ENCODE measurements around the gene EQTN. TPM values are rescaled to one million over a fixed set of nuclear protein-coding genes. Genes with fewer than 3 reads are reported as not detected.

EQTN gene
- total and polyA plus RNA-seq, 2 of the 8 experiments (the other 6 are each of a cell fraction or from before 2014, with no cell fraction given): 0.23 TPM; not detected in 1

DNA sequence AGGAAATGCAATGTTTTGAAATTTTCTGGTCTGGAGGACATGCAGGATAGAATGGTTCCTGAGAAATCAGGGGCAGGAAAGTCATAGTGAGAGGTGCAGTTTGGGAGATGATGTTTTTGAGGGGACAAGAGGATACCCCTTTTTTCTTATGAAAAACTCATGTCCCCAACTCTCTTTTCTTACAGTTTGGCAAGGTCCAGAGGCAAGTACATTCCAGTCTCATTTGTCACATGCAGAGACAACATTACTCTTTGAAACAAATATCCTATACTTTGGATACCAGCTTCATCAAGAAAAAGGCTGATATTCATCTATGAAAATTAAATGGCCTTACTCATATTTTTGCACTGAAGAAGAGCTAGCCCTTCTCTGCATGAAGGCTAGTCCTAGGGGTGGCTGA is 48.2 kb downstream of the EQTN start (continued):
- TF ChIP-seq, protein P1, sequence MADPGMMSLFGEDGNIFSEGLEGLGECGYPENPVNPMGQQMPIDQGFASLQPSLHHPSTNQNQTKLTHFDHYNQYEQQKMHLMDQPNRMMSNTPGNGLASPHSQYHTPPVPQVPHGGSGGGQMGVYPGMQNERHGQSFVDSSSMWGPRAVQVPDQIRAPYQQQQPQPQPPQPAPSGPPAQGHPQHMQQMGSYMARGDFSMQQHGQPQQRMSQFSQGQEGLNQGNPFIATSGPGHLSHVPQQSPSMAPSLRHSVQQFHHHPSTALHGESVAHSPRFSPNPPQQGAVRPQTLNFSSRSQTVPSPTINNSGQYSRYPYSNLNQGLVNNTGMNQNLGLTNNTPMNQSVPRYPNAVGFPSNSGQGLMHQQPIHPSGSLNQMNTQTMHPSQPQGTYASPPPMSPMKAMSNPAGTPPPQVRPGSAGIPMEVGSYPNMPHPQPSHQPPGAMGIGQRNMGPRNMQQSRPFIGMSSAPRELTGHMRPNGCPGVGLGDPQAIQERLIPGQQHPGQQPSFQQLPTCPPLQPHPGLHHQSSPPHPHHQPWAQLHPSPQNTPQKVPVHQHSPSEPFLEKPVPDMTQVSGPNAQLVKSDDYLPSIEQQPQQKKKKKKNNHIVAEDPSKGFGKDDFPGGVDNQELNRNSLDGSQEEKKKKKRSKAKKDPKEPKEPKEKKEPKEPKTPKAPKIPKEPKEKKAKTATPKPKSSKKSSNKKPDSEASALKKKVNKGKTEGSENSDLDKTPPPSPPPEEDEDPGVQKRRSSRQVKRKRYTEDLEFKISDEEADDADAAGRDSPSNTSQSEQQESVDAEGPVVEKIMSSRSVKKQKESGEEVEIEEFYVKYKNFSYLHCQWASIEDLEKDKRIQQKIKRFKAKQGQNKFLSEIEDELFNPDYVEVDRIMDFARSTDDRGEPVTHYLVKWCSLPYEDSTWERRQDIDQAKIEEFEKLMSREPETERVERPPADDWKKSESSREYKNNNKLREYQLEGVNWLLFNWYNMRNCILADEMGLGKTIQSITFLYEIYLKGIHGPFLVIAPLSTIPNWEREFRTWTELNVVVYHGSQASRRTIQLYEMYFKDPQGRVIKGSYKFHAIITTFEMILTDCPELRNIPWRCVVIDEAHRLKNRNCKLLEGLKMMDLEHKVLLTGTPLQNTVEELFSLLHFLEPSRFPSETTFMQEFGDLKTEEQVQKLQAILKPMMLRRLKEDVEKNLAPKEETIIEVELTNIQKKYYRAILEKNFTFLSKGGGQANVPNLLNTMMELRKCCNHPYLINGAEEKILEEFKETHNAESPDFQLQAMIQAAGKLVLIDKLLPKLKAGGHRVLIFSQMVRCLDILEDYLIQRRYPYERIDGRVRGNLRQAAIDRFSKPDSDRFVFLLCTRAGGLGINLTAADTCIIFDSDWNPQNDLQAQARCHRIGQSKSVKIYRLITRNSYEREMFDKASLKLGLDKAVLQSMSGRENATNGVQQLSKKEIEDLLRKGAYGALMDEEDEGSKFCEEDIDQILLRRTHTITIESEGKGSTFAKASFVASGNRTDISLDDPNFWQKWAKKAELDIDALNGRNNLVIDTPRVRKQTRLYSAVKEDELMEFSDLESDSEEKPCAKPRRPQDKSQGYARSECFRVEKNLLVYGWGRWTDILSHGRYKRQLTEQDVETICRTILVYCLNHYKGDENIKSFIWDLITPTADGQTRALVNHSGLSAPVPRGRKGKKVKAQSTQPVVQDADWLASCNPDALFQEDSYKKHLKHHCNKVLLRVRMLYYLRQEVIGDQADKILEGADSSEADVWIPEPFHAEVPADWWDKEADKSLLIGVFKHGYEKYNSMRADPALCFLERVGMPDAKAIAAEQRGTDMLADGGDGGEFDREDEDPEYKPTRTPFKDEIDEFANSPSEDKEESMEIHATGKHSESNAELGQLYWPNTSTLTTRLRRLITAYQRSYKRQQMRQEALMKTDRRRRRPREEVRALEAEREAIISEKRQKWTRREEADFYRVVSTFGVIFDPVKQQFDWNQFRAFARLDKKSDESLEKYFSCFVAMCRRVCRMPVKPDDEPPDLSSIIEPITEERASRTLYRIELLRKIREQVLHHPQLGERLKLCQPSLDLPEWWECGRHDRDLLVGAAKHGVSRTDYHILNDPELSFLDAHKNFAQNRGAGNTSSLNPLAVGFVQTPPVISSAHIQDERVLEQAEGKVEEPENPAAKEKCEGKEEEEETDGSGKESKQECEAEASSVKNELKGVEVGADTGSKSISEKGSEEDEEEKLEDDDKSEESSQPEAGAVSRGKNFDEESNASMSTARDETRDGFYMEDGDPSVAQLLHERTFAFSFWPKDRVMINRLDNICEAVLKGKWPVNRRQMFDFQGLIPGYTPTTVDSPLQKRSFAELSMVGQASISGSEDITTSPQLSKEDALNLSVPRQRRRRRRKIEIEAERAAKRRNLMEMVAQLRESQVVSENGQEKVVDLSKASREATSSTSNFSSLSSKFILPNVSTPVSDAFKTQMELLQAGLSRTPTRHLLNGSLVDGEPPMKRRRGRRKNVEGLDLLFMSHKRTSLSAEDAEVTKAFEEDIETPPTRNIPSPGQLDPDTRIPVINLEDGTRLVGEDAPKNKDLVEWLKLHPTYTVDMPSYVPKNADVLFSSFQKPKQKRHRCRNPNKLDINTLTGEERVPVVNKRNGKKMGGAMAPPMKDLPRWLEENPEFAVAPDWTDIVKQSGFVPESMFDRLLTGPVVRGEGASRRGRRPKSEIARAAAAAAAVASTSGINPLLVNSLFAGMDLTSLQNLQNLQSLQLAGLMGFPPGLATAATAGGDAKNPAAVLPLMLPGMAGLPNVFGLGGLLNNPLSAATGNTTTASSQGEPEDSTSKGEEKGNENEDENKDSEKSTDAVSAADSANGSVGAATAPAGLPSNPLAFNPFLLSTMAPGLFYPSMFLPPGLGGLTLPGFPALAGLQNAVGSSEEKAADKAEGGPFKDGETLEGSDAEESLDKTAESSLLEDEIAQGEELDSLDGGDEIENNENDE (IDR thresholded peaks at IDR 0.05; ENCODE audit: insufficient replicate concordance, low read length): no peak
- TF ChIP-seq, protein P2, sequence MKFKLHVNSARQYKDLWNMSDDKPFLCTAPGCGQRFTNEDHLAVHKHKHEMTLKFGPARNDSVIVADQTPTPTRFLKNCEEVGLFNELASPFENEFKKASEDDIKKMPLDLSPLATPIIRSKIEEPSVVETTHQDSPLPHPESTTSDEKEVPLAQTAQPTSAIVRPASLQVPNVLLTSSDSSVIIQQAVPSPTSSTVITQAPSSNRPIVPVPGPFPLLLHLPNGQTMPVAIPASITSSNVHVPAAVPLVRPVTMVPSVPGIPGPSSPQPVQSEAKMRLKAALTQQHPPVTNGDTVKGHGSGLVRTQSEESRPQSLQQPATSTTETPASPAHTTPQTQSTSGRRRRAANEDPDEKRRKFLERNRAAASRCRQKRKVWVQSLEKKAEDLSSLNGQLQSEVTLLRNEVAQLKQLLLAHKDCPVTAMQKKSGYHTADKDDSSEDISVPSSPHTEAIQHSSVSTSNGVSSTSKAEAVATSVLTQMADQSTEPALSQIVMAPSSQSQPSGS (IDR thresholded peaks at IDR 0.05; ENCODE audit: low read length): no peak
- TF ChIP-seq HDAC2 (IDR thresholded peaks at IDR 0.05; ENCODE audit: borderline replicate concordance in 1 of 2, low read depth in 2 of 2, low read length in 2 of 2): no peak
- TF ChIP-seq TCF12 (IDR thresholded peaks at IDR 0.05; ENCODE audit: low read depth, low read length): no peak
- no peak for TF ChIP-seq BRCA1 (IDR thresholded peaks at IDR 0.05; ENCODE audit: low read depth, low read length)
- TF ChIP-seq JUN (IDR thresholded peaks at IDR 0.05; ENCODE audit: low read depth, low read length): no peak
- no peak for TF ChIP-seq SP1 (IDR thresholded peaks at IDR 0.05; ENCODE audit: low read depth, low read length)
- no peak for TF ChIP-seq RAD21 (IDR thresholded peaks at IDR 0.05 in 1 of 2, conservative IDR thresholded peaks at IDR 0.05 in 1 of 2; ENCODE audit: low read depth in 2 of 2, low read length in 2 of 2)
- TF ChIP-seq SIN3A (conservative IDR thresholded peaks at IDR 0.05 in 1 of 2, IDR thresholded peaks at IDR 0.05 in 1 of 2; ENCODE audit: low read depth in 1 of 2, low read length in 2 of 2): no peak
- no peak for TF ChIP-seq CHD2 (IDR thresholded peaks at IDR 0.05; ENCODE audit: low read length)

All from H1 (cell line).